ENCODE data around the gene MYO18A.
"Not testable (repeated sequence)": the region's sequence is repeated elsewhere in the genome, so short reads cannot be mapped to it uniquely, and the experiment has no call there.

Gene MYO18A

GRCh38 chr17:29180034-29180787, at the start of gene MYO18A:
MYO18A (minus strand) TSS chr17:29180398; CDS start chr17:29166940, 13,458 bp downstream.
- DNase-seq: peak; percentile 68

GRCh38 chr17:29225396-29225795, 45.2 kb upstream of the MYO18A start:
- peak; percentile 2 for DNase-seq

- DNase-seq: not testable (repeated sequence)
Measured at GRCh38 chr17:29221338-29221737, 41.1 kb upstream of the MYO18A start.

GRCh38 chr17:29219378-29220047, 39.3 kb upstream of the MYO18A start:
- DNase-seq: peak; percentile 81

GRCh38 chr17:29216856-29217255, 36.7 kb upstream of the MYO18A start:
- no peak for DNase-seq

GRCh38 chr17:29216181-29216580, 36.0 kb upstream of the MYO18A start:
- DNase-seq: no peak

GRCh38 chr17:29215717-29216116, 35.5 kb upstream of the MYO18A start:
- no peak for DNase-seq

GRCh38 chr17:29215174-29215573, 35.0 kb upstream of the MYO18A start:
- no peak for DNase-seq

GRCh38 chr17:29214215-29215146, 34.3 kb upstream of the MYO18A start:
- DNase-seq: no peak

- DNase-seq: no peak
Measured at GRCh38 chr17:29212681-29213121, 32.5 kb upstream of the MYO18A start.

- no peak for DNase-seq
Measured at GRCh38 chr17:29212094-29212631, 32.0 kb upstream of the MYO18A start.

- no peak for DNase-seq
Measured at GRCh38 chr17:29210879-29211278, 30.7 kb upstream of the MYO18A start.

GRCh38 chr17:29209073-29209472, 28.9 kb upstream of the MYO18A start:
- no peak for DNase-seq

GRCh38 chr17:29207975-29208374, 27.8 kb upstream of the MYO18A start:
- no peak for DNase-seq

GRCh38 chr17:29205047-29205446, 24.8 kb upstream of the MYO18A start:
- no peak for DNase-seq

GRCh38 chr17:29204068-29204804, 24.0 kb upstream of the MYO18A start:
- DNase-seq: not testable (repeated sequence)

GRCh38 chr17:29197516-29198272, 17.5 kb upstream of the MYO18A start:
- peak; percentile 8 for DNase-seq

- no peak for DNase-seq
Measured at GRCh38 chr17:29196769-29197515, 16.7 kb upstream of the MYO18A start.

- DNase-seq: no peak
Measured at GRCh38 chr17:29195465-29196081, 15.4 kb upstream of the MYO18A start.

GRCh38 chr17:29194669-29195068, 14.5 kb upstream of the MYO18A start:
- DNase-seq: no peak
